Fibroblast of pulmonary artery (primary cell): ENCODE results near the gene TCEA2.

Experiments used
- DNase-seq: peaks from one replicate; pipeline ENCODE4 v3.0.0-alpha.2; 2010; ENCODE audit warnings: low read depth
- H3K4me3 ChIP-seq: replicated peaks from 2 replicates; pipeline ENCODE4 v1.5.1; 2011; ENCODE audit warnings: low read depth, mild to moderate bottlenecking, control low read depth, low read length, moderate library complexity
- TF ChIP-seq, protein P1 (sequence below): IDR thresholded peaks from 2 replicates; pipeline ENCODE4 v1.5.1; 2011; ENCODE audit warnings: mild to moderate bottlenecking, control low read depth, low read length, inconsistent platforms; ENCODE audit errors: missing control alignments

TCEA2 gene

GRCh38 chr20:64068386-64069208, 5.6 kb downstream of the TCEA2 start:
- TF ChIP-seq, protein P1, sequence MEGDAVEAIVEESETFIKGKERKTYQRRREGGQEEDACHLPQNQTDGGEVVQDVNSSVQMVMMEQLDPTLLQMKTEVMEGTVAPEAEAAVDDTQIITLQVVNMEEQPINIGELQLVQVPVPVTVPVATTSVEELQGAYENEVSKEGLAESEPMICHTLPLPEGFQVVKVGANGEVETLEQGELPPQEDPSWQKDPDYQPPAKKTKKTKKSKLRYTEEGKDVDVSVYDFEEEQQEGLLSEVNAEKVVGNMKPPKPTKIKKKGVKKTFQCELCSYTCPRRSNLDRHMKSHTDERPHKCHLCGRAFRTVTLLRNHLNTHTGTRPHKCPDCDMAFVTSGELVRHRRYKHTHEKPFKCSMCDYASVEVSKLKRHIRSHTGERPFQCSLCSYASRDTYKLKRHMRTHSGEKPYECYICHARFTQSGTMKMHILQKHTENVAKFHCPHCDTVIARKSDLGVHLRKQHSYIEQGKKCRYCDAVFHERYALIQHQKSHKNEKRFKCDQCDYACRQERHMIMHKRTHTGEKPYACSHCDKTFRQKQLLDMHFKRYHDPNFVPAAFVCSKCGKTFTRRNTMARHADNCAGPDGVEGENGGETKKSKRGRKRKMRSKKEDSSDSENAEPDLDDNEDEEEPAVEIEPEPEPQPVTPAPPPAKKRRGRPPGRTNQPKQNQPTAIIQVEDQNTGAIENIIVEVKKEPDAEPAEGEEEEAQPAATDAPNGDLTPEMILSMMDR = no peak
- DNase-seq = no peak
- H3K4me3 ChIP-seq = no peak overlapping the region

GRCh38 chr20:64069209-64069613, 6.2 kb downstream of the TCEA2 start:
- no peak for DNase-seq
- H3K4me3 ChIP-seq = no peak overlapping the region

DNA sequence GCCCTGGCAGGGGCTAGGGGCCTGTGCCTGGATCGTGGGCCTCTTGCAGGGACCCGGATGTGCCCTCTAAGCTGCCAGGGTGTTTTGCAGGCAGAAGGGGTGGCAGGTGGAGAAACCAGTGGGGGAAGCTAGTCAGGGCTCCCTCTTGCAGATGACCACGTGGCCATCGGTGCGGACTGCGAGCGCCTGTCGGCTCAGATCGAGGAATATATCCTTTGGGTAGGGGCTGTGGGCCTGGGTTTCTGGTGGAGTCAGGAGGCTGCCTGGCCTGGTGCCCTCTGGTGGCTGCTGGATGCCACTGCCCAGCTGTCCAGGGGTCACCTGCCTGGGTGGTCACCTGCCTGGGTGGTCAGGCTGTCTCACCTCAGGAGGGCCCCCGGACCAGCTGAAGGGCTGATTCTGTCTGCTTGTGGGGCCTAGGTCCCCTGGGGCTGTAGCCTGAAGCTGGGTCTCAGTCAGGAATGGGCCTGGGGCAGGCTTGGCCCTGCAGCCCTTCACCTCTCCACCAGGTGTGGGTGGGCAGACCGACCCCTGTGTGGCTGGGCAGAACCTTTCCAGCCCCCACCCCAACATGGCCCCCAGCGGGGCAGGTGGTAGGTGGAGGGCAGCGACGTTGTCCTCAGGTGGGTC, 6.7 kb downstream of the TCEA2 start:
- TF ChIP-seq, protein P1 = peak; percentile 70
- no peak overlapping the region for H3K4me3 ChIP-seq
- DNase-seq = peak; percentile 28

More at GRCh38 chr20:64069209-64069613, 6.2 kb downstream of the TCEA2 start:
- TF ChIP-seq, protein P1 = no peak

GRCh38 chr20:64070244-64070993, 7.4 kb downstream of the TCEA2 start:
- TF ChIP-seq, protein P1 = no peak
- DNase-seq = no peak
- no peak overlapping the region for H3K4me3 ChIP-seq

DNA sequence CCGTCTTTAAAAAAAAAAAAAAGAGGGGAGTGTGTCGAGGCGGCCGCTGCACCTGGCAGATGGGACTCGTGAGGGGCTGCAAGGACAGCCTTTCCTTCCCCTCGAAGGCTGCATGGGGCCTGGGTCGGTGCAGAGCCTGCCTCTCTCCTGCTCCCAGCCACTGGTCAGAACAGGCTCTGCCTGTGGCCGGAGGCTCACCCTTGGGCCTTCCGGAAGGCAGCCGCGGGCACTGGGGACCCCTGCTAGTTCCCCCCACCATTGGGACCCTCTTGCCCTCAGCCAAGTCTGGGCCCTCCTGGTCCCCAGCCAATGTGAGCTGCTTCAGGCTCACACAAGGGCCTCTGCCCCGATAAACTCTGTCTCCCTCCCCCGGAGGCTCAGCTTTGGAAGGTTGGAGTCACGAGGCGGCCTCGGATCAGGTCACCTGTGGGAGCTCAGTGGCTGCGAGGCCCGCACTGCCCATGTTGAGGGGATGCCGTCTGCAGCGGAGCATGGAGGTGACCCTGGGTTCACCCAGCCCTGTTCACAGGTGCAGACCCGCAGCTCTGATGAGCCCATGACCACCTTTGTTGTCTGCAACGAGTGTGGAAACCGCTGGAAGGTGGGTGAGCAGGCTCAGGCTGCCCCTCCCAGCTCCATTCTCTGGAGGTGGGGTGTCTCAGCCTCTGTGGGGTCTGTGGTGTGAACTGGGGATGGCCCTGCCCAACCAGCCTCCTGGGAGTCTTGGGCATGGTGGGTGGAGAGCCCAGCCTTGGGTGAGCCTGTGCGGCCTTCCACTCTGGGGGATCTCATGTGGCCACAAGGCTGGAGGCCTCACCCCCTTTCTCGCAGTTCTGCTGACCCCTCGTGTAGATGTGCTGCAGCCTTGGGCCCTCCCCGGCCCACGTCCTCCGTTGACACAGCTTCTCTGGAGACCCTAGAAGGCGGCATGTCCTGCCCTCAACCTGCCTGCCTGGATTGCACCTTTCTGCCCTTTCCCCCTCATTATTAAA, 8.6 kb downstream of the TCEA2 start:
- no peak overlapping the region for H3K4me3 ChIP-seq
- TF ChIP-seq, protein P1 = no peak
- no peak for DNase-seq

GRCh38 chr20:64072498-64073063, 9.6 kb downstream of the TCEA2 start:
- H3K4me3 ChIP-seq = no peak overlapping the region
- no peak for DNase-seq
- TF ChIP-seq, protein P1 = no peak
